GM21515 (cell line): Measurements from ENCODE around the gene APLF.

Experiments used
- ATAC-seq: cut with Tn5 transposase; IDR thresholded peaks from one replicate; pipeline ENCODE4 v1.9.1; 2021; ENCODE audit not compliant: unreplicated experiment

Gene APLF, protein sequence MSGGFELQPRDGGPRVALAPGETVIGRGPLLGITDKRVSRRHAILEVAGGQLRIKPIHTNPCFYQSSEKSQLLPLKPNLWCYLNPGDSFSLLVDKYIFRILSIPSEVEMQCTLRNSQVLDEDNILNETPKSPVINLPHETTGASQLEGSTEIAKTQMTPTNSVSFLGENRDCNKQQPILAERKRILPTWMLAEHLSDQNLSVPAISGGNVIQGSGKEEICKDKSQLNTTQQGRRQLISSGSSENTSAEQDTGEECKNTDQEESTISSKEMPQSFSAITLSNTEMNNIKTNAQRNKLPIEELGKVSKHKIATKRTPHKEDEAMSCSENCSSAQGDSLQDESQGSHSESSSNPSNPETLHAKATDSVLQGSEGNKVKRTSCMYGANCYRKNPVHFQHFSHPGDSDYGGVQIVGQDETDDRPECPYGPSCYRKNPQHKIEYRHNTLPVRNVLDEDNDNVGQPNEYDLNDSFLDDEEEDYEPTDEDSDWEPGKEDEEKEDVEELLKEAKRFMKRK

DNA sequence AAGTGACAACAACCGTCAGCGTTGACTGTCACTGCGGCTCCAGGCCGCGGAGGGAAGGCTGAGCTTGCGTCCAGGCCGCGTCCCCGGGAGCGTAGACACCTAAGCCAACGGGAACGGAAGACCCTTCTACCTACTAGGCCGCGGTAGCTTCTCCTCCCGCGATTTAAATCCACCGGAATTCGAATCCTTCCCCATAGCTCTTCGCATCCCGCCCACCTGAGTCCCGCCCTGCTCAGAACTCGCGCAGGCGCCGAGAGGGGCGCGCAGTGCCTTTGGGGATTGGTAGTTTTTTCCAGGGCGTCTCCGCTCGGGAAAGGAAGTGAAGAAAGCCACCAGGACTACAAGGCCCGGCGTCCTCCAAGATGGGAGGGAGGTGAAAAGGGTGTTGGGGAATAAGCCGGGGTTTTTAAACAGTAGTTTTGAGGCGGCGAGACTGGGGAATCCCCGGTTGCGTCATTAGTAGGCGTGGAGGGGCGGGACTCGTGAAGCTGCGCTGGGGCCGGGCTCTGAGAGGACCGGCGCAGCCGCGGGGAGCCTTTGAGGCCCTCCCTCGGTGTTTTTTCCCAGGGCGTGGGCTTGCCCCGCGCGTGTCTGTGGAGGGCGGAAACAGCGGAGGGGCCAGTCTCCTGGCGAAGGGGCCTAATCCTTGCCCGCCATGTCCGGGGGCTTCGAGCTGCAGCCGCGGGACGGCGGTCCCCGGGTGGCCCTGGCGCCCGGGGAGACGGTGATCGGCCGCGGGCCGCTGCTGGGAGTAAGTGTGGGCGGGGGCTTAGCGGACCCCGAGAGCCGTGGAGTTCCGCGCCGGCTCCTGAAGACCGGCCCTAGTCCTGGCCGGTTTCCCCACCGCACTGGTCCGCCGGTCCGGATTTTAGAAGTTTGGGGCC, at the start of gene APLF, which contains the start of gene FBXO48:
APLF (plus strand) TSS at position 509 of the 884 bp plus-strand sequence; CDS start at position 656, 147 bp downstream.
FBXO48 (minus strand) TSS at position 218 of the 884 bp plus-strand sequence. CDS start 2,149 bp downstream, outside the sequence.
- peak; percentile 92 for ATAC-seq

DNA sequence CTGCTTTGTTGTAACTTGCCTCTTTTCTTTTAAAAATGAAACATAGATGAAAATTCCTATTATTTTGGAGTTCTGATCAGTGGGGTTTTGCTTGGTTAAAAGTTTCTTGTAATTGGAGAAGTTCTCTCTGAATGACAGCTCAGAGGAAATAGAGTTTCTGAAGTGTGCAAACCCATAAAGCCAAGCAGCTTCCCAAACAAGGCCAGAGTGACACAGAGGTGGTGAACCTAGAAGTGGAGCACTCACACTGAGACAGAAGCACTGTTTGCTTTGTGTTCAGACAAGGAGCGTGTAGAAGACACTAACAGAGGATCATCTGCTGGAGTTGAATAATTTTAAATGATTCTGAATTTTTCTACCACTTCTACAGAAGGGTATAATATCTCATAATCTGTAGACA, 49.5 kb upstream of the APLF start:
- ATAC-seq: no peak

DNA sequence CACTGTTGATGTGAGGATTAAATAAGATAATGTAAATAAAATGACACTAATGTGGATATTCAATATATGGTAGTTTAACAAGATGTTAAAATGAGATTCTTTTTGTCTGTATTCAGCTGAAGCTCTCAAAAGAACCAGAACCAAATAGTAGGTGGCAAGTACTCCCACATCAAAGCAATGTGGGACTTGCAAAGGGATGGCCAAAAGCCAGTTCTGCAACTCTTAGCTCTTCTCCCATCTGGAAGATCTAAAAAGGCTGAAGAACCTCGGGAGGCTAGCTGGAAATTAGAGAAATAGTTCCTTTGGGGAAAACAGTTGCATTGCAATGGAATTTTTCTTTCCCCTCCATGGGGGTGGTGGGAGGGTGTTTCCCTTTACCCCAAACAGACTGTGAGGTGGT, 49.0 kb upstream of the APLF start:
- ATAC-seq: no peak

DNA sequence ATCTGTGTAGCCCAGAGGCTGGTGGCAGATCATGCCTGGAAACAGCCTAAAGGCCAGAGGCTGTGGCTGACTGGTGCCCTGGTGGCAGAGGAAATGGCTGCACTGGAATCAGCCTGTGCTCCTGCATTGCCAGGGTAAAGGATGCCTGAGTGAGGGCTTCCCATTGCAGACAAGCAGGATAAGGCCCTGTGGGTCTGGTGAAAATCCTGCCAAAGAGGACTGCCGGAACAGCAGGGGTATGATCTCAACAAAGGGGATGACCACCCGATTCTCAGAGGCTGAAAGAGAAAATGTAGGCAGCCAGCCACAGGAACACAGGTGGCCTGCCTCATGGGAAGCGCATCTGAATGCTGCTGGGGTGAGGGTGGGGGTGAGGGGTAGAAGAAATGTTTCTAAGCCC, 48.5 kb upstream of the APLF start:
- ATAC-seq: no peak

DNA sequence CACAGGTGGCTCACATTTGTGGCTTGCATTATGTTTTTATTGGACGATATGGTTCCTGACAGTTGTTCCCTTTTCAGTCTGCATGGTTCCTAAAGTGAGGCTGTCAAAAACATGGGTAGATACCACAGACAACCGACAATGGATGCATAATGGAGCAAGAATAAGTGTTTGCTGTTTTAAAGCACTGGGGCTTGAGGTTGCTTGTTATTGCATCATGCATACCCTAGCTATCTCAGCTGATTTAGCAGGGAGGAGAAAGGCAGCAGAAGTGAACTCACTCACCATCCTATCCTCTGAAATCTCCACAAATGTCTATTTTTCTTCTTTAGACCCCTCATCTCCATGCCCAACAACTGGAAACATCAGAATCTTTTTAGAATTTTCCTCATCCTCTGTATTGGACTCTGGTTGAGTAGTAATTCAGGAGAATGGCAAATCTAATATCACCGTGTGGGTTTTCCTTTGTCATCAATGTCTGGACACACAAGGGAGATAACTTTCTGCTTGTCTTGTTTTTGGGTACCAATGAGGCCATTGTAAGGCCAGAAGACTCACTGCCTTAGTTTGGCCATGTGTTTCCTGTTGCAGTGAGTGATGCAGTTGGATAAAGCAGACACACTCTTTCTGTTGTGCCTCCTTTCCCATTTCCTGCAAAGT, 47.0 kb upstream of the APLF start:
- no peak for ATAC-seq

DNA sequence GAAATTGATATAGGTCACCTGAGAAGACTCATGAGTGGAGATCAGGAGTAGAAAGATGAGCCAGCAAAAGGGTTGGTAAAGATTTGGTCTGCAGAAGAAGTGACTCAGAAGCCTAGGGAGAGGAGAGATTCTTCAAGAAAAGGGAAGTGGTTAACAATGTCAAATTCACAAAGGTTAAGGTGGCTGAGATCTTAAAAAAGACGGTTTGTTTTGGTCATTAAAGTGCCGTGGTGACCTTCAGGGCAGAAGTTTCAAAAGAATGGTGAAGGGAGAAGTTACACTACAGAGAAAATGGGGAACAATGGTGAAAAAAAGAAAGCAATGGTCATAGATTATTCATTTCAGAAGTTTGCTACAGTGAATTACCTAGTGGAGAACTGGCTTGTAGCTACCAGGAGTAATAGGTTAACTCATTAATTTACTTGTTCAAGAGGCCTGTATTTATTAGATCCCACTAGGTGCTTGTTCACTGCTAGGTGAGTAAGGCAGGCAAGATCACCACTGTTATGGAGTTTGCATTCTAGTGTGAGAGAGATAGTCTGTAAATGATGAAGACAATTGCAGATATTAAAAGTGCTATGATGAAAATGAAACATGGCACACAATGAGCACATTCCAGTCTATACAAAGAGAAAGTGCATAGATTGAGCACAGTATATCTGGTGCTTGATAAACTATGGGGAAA, 43.3 kb upstream of the APLF start:
- ATAC-seq: peak; percentile 74

DNA sequence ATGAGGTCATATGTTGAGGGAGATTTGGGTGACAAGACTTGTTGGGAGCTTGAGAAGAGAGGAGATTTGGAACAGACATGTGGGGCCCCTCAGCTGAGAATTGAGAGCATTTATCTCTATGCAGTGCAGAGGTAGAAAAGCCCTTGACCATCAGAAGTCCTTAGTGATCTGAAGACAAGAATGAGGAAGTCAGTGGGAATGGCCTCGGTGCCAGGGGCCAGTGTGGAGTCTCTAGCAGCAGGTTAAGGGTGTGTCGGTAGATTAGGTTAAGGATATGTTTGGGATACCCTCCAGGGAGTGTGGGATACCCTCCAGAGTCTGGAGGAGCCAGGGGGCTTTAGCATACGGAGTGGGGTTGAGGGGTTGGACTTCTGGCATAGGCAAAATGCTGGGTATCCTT, 41.9 kb upstream of the APLF start:
- ATAC-seq: no peak

DNA sequence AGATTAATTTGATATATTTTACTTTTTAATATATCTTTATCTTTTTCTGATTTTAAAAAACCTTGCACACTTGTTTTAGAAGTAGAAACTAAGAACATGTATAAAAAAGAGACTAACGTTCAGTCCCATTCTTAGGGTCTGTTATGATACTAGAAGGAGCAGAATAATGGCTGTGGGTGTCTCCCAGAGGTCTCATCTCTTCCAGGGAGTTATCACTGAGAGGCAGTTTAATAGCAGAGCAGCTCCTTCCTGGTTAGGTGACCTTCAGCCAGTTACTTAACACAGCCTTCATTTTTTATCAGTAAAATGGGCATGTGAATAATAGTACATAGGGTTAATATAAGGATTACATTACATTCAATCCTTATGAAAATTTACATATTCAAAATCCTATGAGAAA, 40.9 kb upstream of the APLF start:
- no peak for ATAC-seq

DNA sequence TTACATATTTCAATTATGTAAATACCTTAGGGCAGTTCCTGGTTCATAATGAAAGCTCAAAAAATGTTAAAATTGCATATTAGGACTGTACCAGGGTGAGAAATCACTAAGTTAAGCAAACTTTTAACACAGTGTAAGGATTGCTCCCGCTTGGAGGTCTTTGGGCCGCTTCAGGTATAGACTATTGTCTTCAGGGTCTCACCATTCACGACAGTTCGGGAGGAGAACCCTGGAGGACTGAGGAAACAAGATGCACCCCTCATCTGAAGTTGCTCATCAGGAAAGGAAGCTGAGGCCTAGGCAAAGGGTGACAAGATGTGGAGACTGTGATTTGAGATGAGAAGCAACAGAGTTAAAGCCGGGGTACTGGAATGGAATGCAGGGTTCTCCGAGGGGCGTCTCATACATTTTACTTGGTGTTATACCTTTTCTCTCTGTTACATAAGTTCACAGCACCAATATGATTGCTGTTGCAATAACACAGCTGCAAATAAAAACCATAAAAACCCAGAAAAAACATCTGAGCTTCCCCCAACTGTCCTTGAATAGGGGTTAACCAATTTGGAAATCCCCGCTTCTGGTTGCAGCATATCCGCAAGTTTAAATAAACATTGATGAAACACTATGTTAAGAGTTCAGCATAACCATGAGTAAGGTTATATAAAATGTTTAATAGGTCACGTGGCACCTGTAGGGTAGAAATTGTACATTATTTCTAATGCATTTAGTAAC, 40.4 kb upstream of the APLF start:
- ATAC-seq: no peak

DNA sequence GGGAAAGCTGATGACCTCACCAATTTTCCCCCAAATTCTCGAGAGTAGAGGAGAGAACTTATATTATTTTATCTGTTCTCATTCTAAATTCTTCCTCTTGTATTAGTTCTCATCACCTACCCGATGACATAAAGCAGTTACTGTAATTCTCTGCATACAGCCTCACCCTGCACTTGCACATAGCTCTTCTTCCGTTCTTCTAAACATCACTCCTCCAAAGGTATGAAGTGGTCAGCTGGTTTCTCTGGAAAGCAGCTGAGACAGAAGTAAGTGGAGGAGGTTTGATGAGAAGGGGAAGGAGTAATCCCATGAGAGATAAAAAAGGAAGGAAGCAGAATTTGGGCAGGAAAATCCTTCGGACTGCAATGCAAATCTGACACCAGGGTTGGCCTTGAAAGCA, 39.3 kb upstream of the APLF start:
- no peak for ATAC-seq

DNA sequence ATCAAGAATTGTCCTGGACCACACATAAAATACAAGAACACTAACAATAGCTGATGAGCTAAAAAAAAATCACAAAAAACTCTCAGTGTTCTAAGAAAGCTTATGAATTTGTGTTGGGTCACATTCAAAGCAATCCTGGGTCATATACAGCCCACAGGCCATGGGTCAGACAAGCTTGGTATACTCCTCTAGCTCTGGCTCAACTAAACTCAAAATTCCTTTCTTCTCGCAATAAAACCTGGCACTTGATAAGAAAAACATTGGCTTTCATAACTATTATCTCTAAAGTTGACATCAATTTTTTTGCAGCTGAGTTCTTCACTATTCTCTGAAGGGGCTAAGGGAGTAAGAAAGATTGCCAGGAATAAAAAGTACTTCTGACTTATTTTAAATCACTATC, 38.6 kb upstream of the APLF start:
- ATAC-seq: no peak

DNA sequence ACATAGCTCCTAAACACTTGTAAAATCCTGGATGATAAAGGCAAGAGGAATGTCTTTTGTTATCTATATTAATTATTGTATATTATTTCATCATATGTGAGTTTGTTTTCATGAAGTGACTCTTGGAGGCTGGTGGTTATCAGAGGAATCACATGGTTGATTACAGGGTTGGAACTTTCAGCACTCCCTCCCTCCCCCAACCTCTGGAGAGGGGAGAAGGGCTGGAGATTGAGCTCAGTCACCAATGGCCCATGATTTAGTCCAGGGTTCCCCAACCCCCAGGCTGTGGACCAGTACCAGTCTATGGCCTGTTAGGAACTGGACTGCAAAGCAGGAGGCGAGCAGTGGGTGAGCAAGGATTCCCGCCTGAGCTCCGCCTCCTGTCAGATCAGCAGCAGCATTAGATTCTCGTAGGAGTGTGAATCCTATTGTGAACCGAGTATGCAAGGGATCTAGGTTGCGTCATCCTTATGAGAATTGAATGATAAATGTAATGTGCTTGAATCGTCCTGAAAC, 38.0 kb upstream of the APLF start:
- no peak for ATAC-seq

DNA sequence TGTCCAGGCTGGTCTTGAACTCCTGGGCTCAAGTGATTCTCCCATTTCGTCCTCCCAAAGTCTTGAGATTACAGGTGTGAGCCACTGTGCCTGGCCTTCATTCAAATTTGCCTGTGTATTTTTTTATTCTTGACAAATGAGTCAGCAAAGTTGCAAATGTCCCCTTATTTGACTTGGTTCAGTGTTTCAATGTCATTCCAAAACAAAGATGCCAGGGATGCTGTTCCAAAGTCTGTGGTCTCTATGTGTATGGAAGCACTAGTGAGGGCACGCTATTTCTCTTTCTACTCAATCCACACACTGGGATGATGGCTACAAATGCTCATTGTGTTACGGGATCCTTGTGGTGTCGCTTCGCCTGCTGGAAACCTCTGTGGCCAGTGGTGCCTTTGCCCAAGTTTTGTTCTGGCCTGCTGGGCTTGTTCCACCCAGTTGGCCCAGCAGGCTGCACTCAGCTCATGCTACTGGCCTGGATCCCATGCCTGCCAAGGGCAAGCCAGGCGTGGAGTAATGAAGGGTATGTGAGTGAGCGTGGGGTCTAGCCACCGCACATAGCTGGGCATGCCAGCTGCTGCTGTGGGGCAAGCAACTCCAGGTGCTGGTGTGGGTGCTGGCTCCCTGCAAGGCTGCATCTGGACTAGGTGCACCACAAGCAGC, 35.9 kb upstream of the APLF start:
- no peak for ATAC-seq

DNA sequence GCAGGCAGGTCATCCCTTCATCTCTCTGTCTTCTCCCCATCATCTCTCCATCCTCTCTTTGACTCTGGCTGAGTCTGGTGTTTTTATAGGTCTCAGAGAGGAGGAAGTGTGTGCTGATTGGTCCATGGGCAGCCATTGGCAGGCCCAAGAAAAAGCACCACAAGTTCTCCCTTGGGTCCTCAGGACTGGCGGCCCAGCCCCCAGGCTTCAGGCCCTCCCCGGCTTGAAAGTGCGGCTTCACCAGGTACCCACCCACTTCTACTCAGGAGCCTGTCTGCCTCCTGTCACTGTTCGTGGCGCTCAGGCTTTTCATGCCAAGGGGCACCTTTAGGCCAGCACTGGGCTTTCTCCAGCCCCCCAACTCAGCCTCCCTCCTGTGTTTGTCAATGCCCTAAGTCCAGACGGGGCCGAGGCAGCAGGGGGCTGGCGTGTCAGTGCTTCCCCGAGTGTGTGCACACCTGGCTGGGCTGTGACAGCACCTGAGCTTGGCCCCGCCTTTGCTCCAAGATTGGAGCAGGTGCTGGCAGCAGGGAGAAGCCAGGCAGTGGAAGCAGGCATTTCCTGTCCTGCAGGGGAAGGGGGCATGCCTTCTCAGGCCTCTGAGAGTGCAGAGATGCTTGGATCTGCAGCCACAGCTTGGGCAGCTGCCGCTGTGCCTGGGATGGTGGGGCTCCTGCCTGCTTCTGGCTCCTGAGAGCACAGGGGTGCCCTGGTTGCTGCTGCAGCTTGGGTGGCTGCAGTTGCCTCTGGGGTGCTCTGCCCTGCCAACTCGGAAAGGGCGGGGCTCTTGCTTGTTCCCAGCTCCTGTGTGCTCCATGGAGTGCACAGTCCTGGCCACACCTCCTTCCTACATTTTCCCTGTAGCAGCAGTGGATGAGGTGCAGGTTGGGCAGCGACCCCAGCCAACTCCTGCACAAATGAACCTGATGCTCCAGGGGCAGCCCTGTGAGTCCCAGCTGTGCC, 34.4 kb upstream of the APLF start:
- ATAC-seq: no peak

DNA sequence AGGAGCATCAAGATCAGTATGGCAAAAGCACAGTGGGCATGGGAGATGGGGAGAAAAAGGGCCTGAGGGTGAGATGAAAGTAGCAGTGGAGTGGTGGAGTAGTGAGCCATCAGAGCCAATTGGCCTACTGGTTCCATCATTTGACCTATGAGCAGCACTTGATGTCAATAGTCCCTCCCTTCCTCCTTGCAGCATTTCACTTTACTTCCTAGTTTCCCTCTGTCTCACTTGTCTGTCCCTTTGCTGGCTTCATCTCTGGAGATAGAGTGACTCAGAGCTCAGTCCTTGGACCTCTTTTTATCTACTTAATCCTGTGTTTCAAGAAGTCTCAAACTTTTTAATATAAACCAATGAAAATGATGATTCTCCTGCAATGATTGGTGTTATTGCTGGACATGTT, 32.4 kb upstream of the APLF start:
- no peak for ATAC-seq

DNA sequence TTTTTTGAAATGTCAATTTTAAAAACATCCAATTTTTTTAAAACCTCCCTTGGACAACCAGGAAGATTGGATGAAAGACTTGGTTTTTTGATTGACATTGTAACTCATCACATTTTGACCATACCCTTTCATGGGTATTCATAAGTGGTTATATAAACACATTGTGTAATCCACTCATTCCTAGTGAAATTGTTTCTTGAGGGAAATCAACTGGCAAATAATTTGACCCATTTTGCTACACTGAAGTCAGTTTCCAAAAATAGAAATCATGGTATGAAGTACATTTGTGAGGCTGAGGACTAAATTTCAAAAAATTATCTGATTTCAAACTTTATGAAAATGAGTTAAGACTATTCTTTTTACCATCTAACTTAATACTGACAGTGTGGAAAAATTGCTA, 31.8 kb upstream of the APLF start:
- no peak for ATAC-seq

DNA sequence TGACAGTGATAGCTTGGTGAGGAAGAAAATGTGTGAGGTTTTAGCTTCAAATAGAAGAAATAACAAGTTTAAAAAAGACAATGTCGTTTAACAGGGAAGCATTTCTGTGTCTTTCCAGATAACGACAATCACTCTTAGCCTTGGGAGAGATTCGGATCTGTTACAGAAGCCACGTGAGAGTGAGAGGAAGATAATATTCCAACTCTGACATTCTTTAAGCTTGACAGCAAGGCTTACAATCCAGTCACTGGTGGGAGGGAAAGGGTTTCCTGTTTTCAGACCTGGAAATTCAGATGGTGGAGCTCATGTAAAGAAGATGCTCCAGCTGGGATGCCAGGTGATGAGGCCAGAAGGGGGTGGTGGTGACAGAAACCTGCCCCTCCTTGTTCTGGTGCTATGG, 31.1 kb upstream of the APLF start:
- no peak for ATAC-seq
